Astrocyte of the cerebellum (primary cell): ENCODE measurements around the gene TRAPPC3L.

Experiments
- DNase-seq: peaks from one replicate; pipeline ENCODE4 v3.0.0-alpha.2; 2011; ENCODE audit warnings: low read depth
- H3K4me3 ChIP-seq: 2 replicates; pipeline ENCODE4 v1.5.1; 2011; ENCODE audit warnings: mild to moderate bottlenecking, low read depth, low read length, moderate library complexity
- CTCF ChIP-seq: IDR thresholded peaks from 2 replicates; pipeline ENCODE4 v1.5.1; 2012; ENCODE audit warnings: low read length, low read depth, moderate library complexity, mild to moderate bottlenecking; ENCODE audit errors: missing control alignments
- in situ Hi-C: cut with HindIII; loops from 2 replicates; pipeline ENCODE4 v1.10.0; 2017; ENCODE audit warnings: low sequenced_read_pairs

The TRAPPC3L gene

GRCh38 chr6:116482780-116483179 is 62.7 kb downstream of the TRAPPC3L start:
- H3K4me3 ChIP-seq, result no peak overlapping the region
- no peak for DNase-seq
- TF ChIP-seq CTCF, result no peak
- in situ Hi-C loops, result no loop called here

GRCh38 chr6:116476002-116476678 is 69.3 kb downstream of the TRAPPC3L start:
- in situ Hi-C loops, result no loop called here
- TF ChIP-seq CTCF, result no peak
- no peak for DNase-seq
- H3K4me3 ChIP-seq, result no peak overlapping the region

- in situ Hi-C loops, result no loop called here
- no peak for TF ChIP-seq CTCF
- no peak for DNase-seq
- H3K4me3 ChIP-seq, result no peak overlapping the region
These were observed 70.3 kb downstream of the TRAPPC3L start for GRCh38 chr6:116475141-116475540.

GRCh38 chr6:116472706-116473105 is 72.8 kb downstream of the TRAPPC3L start:
- DNase-seq, result no peak
- no peak overlapping the region for H3K4me3 ChIP-seq
- no peak for TF ChIP-seq CTCF
- in situ Hi-C loops, result no loop called here

GRCh38 chr6:116471531-116471930 is 74.0 kb downstream of the TRAPPC3L start:
- H3K4me3 ChIP-seq, result no peak overlapping the region
- TF ChIP-seq CTCF, result no peak
- in situ Hi-C loops, result no loop called here
- DNase-seq, result no peak

- in situ Hi-C loops, result no loop called here
- no peak for TF ChIP-seq CTCF
- no peak overlapping the region for H3K4me3 ChIP-seq
- no peak for DNase-seq
These were observed 77.2 kb downstream of the TRAPPC3L start for GRCh38 chr6:116468293-116468692.

GRCh38 chr6:116467514-116467913 is 78.0 kb downstream of the TRAPPC3L start:
- no peak overlapping the region for H3K4me3 ChIP-seq
- no peak for TF ChIP-seq CTCF
- in situ Hi-C loops, result no loop called here
- no peak for DNase-seq
